HG03196 (cell line): ENCODE measurements around the gene HCAR2.
"Not testable (repeated sequence)": the region's sequence is repeated elsewhere in the genome, so short reads cannot be mapped to it uniquely, and the experiment has no call there.

Experiments used
- ATAC-seq: cut with Tn5 transposase; IDR thresholded peaks from one replicate; pipeline ENCODE4 v1.9.1; 2021; ENCODE audit not compliant: unreplicated experiment

HCAR2 gene

GRCh38 chr12:122716658-122717057, 13.5 kb upstream of the HCAR2 start, which contains the start of gene HCAR3:
TSS of gene HCAR3 (minus strand) at chr12:122716811. CDS start at chr12:122716737, 74 bp downstream.
- ATAC-seq, result not testable (repeated sequence)

GRCh38 chr12:122715211-122715610, 12.1 kb upstream of the HCAR2 start:
- not testable (repeated sequence) for ATAC-seq

GRCh38 chr12:122713491-122714188, 10.5 kb upstream of the HCAR2 start:
- not testable (repeated sequence) for ATAC-seq

- not testable (repeated sequence) for ATAC-seq
Measured at GRCh38 chr12:122711266-122711665, 8.1 kb upstream of the HCAR2 start.

GRCh38 chr12:122710341-122710740, 7.2 kb upstream of the HCAR2 start:
- not testable (repeated sequence) for ATAC-seq

- ATAC-seq, result not testable (repeated sequence)
Measured at GRCh38 chr12:122709287-122709686, 6.1 kb upstream of the HCAR2 start.

GRCh38 chr12:122703841-122704240, 684 bp upstream of the HCAR2 start:
- ATAC-seq, result not testable (repeated sequence)

- ATAC-seq, result not testable (repeated sequence)
Measured at GRCh38 chr12:122701481-122701880, 1.7 kb downstream of the HCAR2 start.

- ATAC-seq, result not testable (repeated sequence)
Measured at GRCh38 chr12:122700038-122700710, 3.0 kb downstream of the HCAR2 start.

- not testable (repeated sequence) for ATAC-seq
Measured at GRCh38 chr12:122696922-122697321, 6.2 kb downstream of the HCAR2 start.

GRCh38 chr12:122691566-122691965, 11.6 kb downstream of the HCAR2 start:
- ATAC-seq, result no peak

GRCh38 chr12:122688291-122688690, 14.9 kb downstream of the HCAR2 start:
- ATAC-seq, result no peak

GRCh38 chr12:122687086-122687485, 16.1 kb downstream of the HCAR2 start:
- ATAC-seq, result no peak

- ATAC-seq, result no peak
Measured at GRCh38 chr12:122686538-122686937, 16.6 kb downstream of the HCAR2 start.

GRCh38 chr12:122684297-122684813, 18.8 kb downstream of the HCAR2 start:
- ATAC-seq, result no peak

- ATAC-seq, result no peak
Measured at GRCh38 chr12:122681814-122682213, 21.3 kb downstream of the HCAR2 start.

- ATAC-seq, result not testable (repeated sequence)
Measured at GRCh38 chr12:122680989-122681388, 22.2 kb downstream of the HCAR2 start.

GRCh38 chr12:122676781-122677180, 26.4 kb downstream of the HCAR2 start:
- ATAC-seq, result not testable (repeated sequence)

GRCh38 chr12:122676015-122676414, 27.1 kb downstream of the HCAR2 start:
- not testable (repeated sequence) for ATAC-seq

GRCh38 chr12:122672515-122672914, 30.6 kb downstream of the HCAR2 start:
- no peak for ATAC-seq

- no peak for ATAC-seq
Measured at GRCh38 chr12:122669397-122670070, 33.6 kb downstream of the HCAR2 start.
